GM18505 (cell line): Measurements from ENCODE around the gene ERICH4.
"Not testable (repeated sequence)": the region's sequence is repeated elsewhere in the genome, so short reads cannot be mapped to it uniquely, and the experiment has no call there.

Source experiments
- ATAC-seq: cut with Tn5 transposase; IDR thresholded peaks from one replicate; pipeline ENCODE4 v1.9.1; 2021; ENCODE audit not compliant: unreplicated experiment
- POLR2A ChIP-seq: IDR thresholded peaks from 4 replicates; pipeline ENCODE4 v1.6.1; 2011; ENCODE audit warnings: borderline replicate concordance; ENCODE audit not compliant: insufficient read depth, insufficient read length; ENCODE audit errors: extremely low read depth

Gene ERICH4

GRCh38 chr19:41434450-41434849 lies 8.5 kb upstream of the ERICH4 start:
- ATAC-seq, result no peak

GRCh38 chr19:41435376-41435775 lies 7.6 kb upstream of the ERICH4 start:
- ATAC-seq, result not testable (repeated sequence)

More at GRCh38 chr19:41434450-41434849, 8.5 kb upstream of the ERICH4 start:
- no peak for TF ChIP-seq POLR2A

- no peak for TF ChIP-seq POLR2A
- ATAC-seq, result no peak
Observed at GRCh38 chr19:41435936-41436673, 6.9 kb upstream of the ERICH4 start.

DNA sequence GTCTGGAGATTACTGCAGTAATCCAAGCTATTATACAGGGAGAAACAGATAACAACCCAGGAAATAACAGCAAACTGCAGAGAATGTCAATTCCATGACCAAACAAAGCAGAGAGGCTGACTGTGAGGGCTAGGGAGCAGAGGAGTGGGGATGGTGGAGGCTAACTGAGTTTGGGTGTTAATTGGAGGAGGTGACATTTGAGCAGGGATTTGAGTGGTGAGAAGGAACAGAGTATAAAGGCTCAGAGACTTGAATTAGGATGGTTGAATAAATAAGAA lies 6.3 kb upstream of the ERICH4 start:
- no peak for TF ChIP-seq POLR2A
- no peak for ATAC-seq

DNA sequence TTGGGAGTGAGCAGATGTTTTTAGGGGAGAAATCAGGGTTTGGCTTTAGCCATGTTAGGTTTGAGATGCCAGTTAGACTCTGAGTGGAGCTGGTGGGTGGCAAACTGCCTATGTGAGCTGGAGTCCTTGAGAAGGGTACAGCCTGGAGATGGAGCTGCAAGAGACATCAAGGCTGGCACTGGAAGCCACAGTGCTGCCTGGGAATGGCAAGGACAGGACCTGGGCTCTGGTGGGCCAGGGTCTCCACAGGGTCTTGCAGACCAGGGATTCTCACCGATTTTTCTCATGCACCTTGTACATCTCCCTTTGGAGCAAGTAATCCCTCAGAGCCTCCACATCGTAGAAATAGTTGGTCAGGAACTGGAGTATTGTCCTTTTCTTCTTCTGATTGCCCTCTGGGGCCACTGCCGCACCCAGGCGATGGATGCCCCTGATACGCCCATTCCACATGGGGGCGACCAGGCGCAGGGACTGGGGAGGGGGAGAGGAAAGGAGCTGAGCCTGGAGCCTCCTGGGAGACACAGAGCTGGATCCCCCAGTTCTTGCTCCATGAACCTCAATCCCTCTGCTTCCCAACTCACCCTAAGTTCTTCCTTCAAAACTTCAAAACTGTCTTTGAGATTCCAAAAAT lies 4.9 kb upstream of the ERICH4 start:
- no peak for ATAC-seq
- no peak for TF ChIP-seq POLR2A

DNA sequence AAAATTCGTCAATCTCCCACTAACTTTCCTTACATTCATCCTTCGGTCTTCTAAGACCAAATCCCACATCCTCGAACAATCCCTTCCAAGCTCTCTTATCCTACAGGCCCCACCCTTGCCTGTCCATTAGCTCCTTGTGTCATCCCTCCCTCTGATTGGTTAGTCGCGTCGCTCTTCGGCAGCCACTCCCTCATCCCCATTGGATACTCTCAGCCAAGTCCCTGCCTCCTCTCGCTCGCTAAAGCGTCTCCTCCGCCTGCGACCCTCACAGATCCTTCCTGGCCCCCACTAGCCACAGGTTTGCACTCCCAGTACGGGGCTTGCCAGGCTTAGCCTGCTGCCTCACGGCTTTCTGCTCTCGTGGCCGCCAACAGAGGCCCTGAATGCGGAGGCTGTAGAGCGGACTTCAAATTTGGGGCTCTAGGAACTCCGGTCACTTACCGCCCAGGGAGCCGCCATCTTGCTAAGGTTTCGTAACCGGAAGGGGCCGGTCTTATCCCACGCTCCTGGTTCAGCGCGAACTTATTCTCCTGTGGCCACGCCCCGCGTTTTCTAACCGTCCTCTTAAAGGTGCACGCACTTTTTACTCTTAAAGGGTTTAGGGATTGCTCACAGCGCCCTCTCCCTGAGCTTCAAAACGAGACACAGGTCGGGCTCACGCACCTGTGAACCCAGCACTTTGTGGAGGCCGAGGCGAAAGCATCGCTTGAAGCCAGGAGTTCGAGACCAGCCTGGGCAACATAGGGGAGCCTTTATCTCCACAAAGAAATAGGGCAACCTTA lies 3.3 kb upstream of the ERICH4 start, which contains the start of gene DMAC2:
Gene DMAC2, minus strand, starts transcription at position 472 of the 782 bp plus-strand sequence. Its CDS starts 13 bp downstream, at position 459.
- peak; percentile 88 for TF ChIP-seq POLR2A
- ATAC-seq, result peak; percentile 87

GRCh38 chr19:41441321-41441945 lies 1.5 kb upstream of the ERICH4 start:
- ATAC-seq, result no peak
- no peak for TF ChIP-seq POLR2A

GRCh38 chr19:41443813-41444455 lies 978 bp downstream of the ERICH4 start:
- no peak for TF ChIP-seq POLR2A
- no peak for ATAC-seq

DNA sequence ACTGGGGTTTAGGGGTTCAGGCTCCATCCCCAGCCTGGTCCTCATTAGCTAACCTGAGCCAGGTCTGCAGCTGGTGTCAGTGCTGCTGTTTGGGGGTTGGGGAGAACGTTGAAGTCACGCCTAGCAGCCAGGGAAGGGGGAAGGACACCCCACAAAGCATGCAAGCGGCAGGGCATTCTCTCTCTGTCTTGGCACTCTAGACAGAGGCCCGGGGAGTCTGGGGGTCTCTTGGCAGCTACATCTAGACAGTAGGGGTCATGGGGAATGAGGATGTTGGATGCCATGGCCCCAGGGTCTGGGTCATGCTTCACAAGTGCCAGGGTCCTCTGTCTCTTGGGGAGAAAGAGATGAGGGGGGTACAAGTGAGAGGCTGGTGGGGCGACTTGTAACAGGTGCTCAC lies 2.6 kb downstream of the ERICH4 start:
- ATAC-seq, result no peak
- TF ChIP-seq POLR2A, result no peak

DNA sequence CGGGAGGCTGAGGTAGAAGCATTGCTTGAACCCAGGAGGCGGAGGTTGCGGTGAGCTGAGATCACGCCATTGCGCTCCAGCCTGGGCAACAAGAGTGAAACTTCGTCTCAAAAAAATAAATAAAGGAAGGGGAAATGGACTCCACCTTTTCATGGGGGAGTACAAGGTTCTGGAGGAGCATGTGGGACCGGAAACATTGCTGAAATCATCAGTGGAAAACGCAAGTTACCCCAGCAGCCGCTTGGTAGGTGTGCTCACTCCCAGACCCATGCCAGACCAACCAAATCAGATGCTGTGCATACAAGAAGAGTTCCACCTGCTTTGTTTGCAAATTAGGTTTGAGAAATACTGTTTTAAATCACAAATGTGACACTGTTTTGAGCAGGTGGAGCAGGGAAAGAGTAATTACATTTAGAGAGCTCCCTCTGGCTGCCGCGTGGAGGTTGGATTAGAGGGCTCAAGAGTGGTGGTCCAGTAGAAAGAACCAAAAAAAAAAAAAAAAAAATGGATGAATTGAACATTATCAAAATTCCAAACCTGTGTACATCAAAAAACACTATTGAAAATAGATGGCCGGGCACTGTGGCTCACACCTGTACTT lies 4.9 kb downstream of the ERICH4 start:
- no peak for TF ChIP-seq POLR2A
- no peak for ATAC-seq

DNA sequence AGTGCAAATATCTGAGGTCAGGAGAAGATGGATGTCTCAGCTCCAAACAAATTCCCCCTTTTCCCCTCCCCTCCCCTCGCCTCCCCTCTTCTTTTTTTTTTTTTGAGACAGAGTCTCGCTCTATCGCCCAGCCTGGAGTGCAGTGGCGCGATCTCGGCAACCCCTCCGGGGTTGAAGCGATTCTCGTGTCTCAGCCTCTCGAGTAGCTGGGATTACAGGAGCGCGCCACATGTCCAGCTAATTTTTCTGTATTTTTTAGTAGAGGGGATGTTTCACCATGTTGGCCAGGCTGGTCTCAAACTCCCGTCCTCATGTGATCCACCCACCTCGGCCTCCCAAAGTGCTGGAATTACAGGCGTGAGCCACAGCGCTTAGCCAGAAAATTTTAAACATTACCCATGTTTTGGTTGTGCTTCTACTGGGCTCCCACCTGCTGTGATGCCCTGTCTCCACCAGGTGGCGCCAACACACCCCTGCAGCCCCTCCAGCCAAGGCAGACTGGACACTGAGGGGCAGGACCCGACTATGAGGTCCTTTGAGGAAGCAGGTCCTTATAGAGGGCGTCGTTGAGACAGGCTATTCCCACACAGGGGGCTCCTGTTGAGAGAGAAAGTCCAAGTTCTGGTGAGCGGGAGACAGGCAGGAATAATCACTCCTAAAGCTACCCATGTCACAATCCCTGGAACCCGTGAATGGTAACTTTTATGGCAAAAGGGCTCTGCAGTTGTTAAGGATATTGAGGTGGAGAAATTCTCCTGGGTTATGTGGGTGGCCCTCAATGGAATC lies 6.3 kb downstream of the ERICH4 start:
- ATAC-seq, result no peak
- no peak for TF ChIP-seq POLR2A

DNA sequence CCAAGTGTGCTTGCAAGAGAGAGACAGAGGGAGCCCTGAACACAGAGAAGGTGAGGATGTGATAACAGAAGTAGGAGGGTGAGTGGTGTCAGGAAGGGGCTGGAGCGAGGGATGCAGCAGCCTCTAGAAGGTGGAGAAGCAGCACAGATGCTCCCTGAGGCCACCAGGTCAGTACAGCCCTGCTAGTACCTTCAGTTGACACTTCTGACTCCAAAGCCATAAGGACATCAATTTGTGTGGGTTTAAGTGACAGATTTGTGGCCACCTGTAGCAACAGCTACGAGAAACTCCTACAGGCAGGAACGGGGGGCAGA lies 6.9 kb downstream of the ERICH4 start:
- ATAC-seq, result no peak
- TF ChIP-seq POLR2A, result no peak
